Fibroblast of skin of right quadriceps (primary cell): ENCODE measurements around the gene MARK4.

Experiments used
- DNase-seq: peaks from one replicate; pipeline ENCODE4 v3.0.0-alpha.2; 2013

Gene MARK4

GRCh38 chr19:45342911-45343310 is 91.8 kb downstream of the MARK4 start:
- DNase-seq: no peak

- DNase-seq: no peak
Measured at GRCh38 chr19:45344621-45345505, 93.8 kb downstream of the MARK4 start.

- DNase-seq: no peak
Measured at GRCh38 chr19:45345506-45345860, 94.4 kb downstream of the MARK4 start.

- no peak for DNase-seq
Measured at GRCh38 chr19:45346449-45346848, 95.4 kb downstream of the MARK4 start.

GRCh38 chr19:45347570-45348366 is 96.7 kb downstream of the MARK4 start:
- no peak for DNase-seq

- no peak for DNase-seq
Measured at GRCh38 chr19:45348367-45349125, 97.5 kb downstream of the MARK4 start.

GRCh38 chr19:45349126-45349415 is 98.0 kb downstream of the MARK4 start:
- no peak for DNase-seq

GRCh38 chr19:45349430-45349941 is 98.4 kb downstream of the MARK4 start:
- DNase-seq: no peak

- no peak for DNase-seq
Measured at GRCh38 chr19:45350477-45351058, 99.5 kb downstream of the MARK4 start.

- DNase-seq: no peak
Measured at GRCh38 chr19:45351401-45351952, 100.4 kb downstream of the MARK4 start.

GRCh38 chr19:45352062-45352461 is 101.0 kb downstream of the MARK4 start:
- DNase-seq: no peak

GRCh38 chr19:45352471-45352870 is 101.4 kb downstream of the MARK4 start:
- DNase-seq: no peak

GRCh38 chr19:45352914-45353796 is 102.1 kb downstream of the MARK4 start:
- DNase-seq: no peak

- DNase-seq: no peak
Measured at GRCh38 chr19:45354241-45354842, 103.3 kb downstream of the MARK4 start.
